Activated naive CD4-positive, alpha-beta T cell treated with anti-CD3 and anti-CD28 coated beads, Interleukin-2, amount 50 U/mL, for 72 hours (primary cell): ENCODE data around the gene BRPF3. TPM values are rescaled to one million over a fixed set of nuclear protein-coding genes. Genes with fewer than 3 reads are reported as not detected.

Experiments used
- ATAC-seq, 2 donors: fragments of 150-1000 bp; cut with Tn5 transposase; 2 replicates each; pipeline ENCODE4 v1.10.0; 2021; ENCODE audit warnings: mild to moderate bottlenecking in 2 of 2, moderate library complexity in 2 of 2
- DNase-seq, 2 donors: peaks; one replicate each; pipeline ENCODE4 v3.0.0; 2021 to 2022; ENCODE audit warnings: low spot score in 2 of 2
- H3K27ac Mint-ChIP-seq, 2 donors: one replicate each; pipeline ENCODE4 v1.8.0; 2022; ENCODE audit warnings: mild to moderate bottlenecking in 2 of 2, mixed read lengths in 2 of 2
- H3K36me3 Mint-ChIP-seq, 2 donors: one replicate each; pipeline ENCODE4 v1.8.0; 2022; ENCODE audit warnings: mixed read lengths in 2 of 2
- H3K9me3 Mint-ChIP-seq, 2 donors: one replicate each; pipeline ENCODE4 v1.8.0; 2022; ENCODE audit warnings: mixed read lengths in 2 of 2
- total RNA-seq, 2 donors: library from RNA; stranded (reverse); gene quantifications; one replicate each; pipeline ENCODE4 v1.2.3, GENCODE V29; 2022

BRPF3 gene
- total RNA-seq, 2 donors from 2014 or later: 17.7 to 21.6 TPM

- Mint-ChIP-seq H3K36me3 (peaks cover 0 to 5% of the 10 kb centered on the region in 2 donors), H3K9me3 (peaks cover 0 to 4% of the 10 kb centered on the region in 2 donors), H3K27ac (no peak within 1 kb of the TSS)
- no peak for ATAC-seq
- DNase-seq: no peak
Measured at GRCh38 chr6:36269834-36270705, 73.5 kb downstream of the BRPF3 start, which contains the start of gene PNPLA1. PNPLA1 (plus strand) TSS chr6:36270060; CDS start chr6:36270460, 400 bp downstream.

GRCh38 chr6:36272234-36272633 is 75.7 kb downstream of the BRPF3 start:
- H3K36me3 Mint-ChIP-seq: no peaks in the 10 kb centered on the region
- no peaks in the 10 kb centered on the region for H3K9me3 Mint-ChIP-seq
- H3K27ac Mint-ChIP-seq: no peak overlapping the region
- ATAC-seq (no peak), DNase-seq (no peak)

- H3K9me3 Mint-ChIP-seq: no peaks in the 10 kb centered on the region
- DNase-seq (no peak), ATAC-seq (no peak)
- H3K27ac Mint-ChIP-seq: no peak overlapping the region
- H3K36me3 Mint-ChIP-seq: no peaks in the 10 kb centered on the region
Measured at GRCh38 chr6:36273067-36273466, 76.5 kb downstream of the BRPF3 start.

- no peaks in the 10 kb centered on the region for H3K36me3 Mint-ChIP-seq
- H3K27ac Mint-ChIP-seq: no peak overlapping the region
- DNase-seq (no peak), ATAC-seq (no peak)
- no peaks in the 10 kb centered on the region for H3K9me3 Mint-ChIP-seq
Measured at GRCh38 chr6:36273802-36274514, 77.4 kb downstream of the BRPF3 start.

GRCh38 chr6:36276581-36277536 is 80.3 kb downstream of the BRPF3 start:
- no peaks in the 10 kb centered on the region for H3K9me3 Mint-ChIP-seq

GRCh38 chr6:36277946-36278470 is 81.5 kb downstream of the BRPF3 start:
- ATAC-seq (no peak), DNase-seq (no peak)
- H3K36me3 Mint-ChIP-seq: no peaks in the 10 kb centered on the region
- no peaks in the 10 kb centered on the region for H3K9me3 Mint-ChIP-seq
- no peak overlapping the region for H3K27ac Mint-ChIP-seq

More at GRCh38 chr6:36276581-36277536, 80.3 kb downstream of the BRPF3 start:
- DNase-seq (no peak), ATAC-seq (no peak)
- H3K36me3 Mint-ChIP-seq: no peaks in the 10 kb centered on the region
- no peak overlapping the region for H3K27ac Mint-ChIP-seq

GRCh38 chr6:36280467-36280866 is 83.9 kb downstream of the BRPF3 start:
- DNase-seq: no peak
- Mint-ChIP-seq H3K27ac (no peak overlapping the region), H3K9me3 (no peaks in the 10 kb centered on the region), H3K36me3 (no peaks in the 10 kb centered on the region)
- no peak for ATAC-seq

- no peak overlapping the region for H3K27ac Mint-ChIP-seq
- H3K36me3 Mint-ChIP-seq: no peaks in the 10 kb centered on the region
- no peak for DNase-seq
- H3K9me3 Mint-ChIP-seq: no peaks in the 10 kb centered on the region
- ATAC-seq: no peak
Measured at GRCh38 chr6:36280983-36281382, 84.4 kb downstream of the BRPF3 start.

Other genes starting within 250 kb of the BRPF3 start
- gene SLC26A8, start 172.1 kb upstream of the BRPF3 start, total RNA-seq: under 1 TPM in 1 of 2 donors, not detected in 1; 0.25 TPM
- gene MAPK14, start 168.9 kb upstream of the BRPF3 start, total RNA-seq: 10 to 100 TPM; 45.3 to 51.5 TPM
- gene MAPK13, start 66.2 kb upstream of the BRPF3 start, total RNA-seq: 10 to 100 TPM; 33.6 to 58.9 TPM
- not detected for gene PNPLA1, start 73.3 kb downstream of the BRPF3 start, total RNA-seq
- gene BNIP5, start 140.1 kb downstream of the BRPF3 start, total RNA-seq: not detected
- gene ETV7, start 190.9 kb downstream of the BRPF3 start, total RNA-seq: 1 to 10 TPM in 1 of 2 donors, under 1 TPM in 1; 0.16 to 2.0 TPM
- gene PXT1, start 246.1 kb downstream of the BRPF3 start, total RNA-seq: under 1 TPM in 1 of 2 donors, not detected in 1; 0.80 TPM
- gene KCTD20, start 246.3 kb downstream of the BRPF3 start, total RNA-seq: 10 to 100 TPM; 28.9 to 54.8 TPM